Loucy (cell line): Measurements from ENCODE around the gene GPRC5A.

Source experiments
- H2AFZ ChIP-seq: fragments of 200-600 bp; sonication (generic); 2 replicates; pipeline ENCODE4 v1.6.0; 2016; ENCODE audit warnings: antibody characterized with exemption, mild to moderate bottlenecking, low read length, moderate library complexity
- H3F3A ChIP-seq: fragments of 200-600 bp; 2 replicates; pipeline ENCODE4 v1.6.0; 2016; ENCODE audit warnings: antibody characterized with exemption, low read depth, mild to moderate bottlenecking
- H3K27me3 ChIP-seq: fragments of 200-600 bp; sonication (generic); 2 replicates; pipeline ENCODE4 v1.6.1; 2014; ENCODE audit warnings: low read length, mild to moderate bottlenecking; ENCODE audit not compliant: insufficient read depth, poor library complexity, severe bottlenecking
- H3K36me3 ChIP-seq: fragments of 200-600 bp; sonication (generic); 2 replicates; pipeline ENCODE4 v1.6.1; 2016; ENCODE audit warnings: low read length; ENCODE audit not compliant: insufficient read depth
- H3K4me1 ChIP-seq: fragments of 200-600 bp; sonication (generic); 2 replicates; pipeline ENCODE4 v1.5.1; 2014; ENCODE audit warnings: low read length, mild to moderate bottlenecking; ENCODE audit not compliant: insufficient read depth, poor library complexity, severe bottlenecking
- H3K4me2 ChIP-seq: fragments of 200-600 bp; sonication (generic); 2 replicates; pipeline ENCODE4 v1.6.0; 2014; ENCODE audit warnings: antibody characterized with exemption, low read length, low read depth, mild to moderate bottlenecking; ENCODE audit not compliant: poor library complexity, severe bottlenecking
- H3K4me3 ChIP-seq: fragments of 200-600 bp; sonication (generic); 2 replicates; pipeline ENCODE4 v1.5.1; 2014; ENCODE audit warnings: low read length, mild to moderate bottlenecking, mixed read lengths; ENCODE audit not compliant: poor library complexity, severe bottlenecking
- H3K79me2 ChIP-seq: fragments of 200-600 bp; sonication (generic); 2 replicates; pipeline ENCODE4 v1.6.1; 2014; ENCODE audit warnings: low read length; ENCODE audit not compliant: insufficient read depth
- H3K9ac ChIP-seq: fragments of 200-600 bp; sonication (generic); 2 replicates; pipeline ENCODE4 v1.6.0; 2014; ENCODE audit warnings: mild to moderate bottlenecking, low read depth, low read length, moderate library complexity; ENCODE audit not compliant: poor library complexity, severe bottlenecking
- H3K9me2 ChIP-seq: fragments of 200-600 bp; sonication (generic); replicated peaks from 2 replicates; pipeline ENCODE4 v1.6.1; 2016; ENCODE audit warnings: low read depth, low read length, mixed read lengths
- H3K9me3 ChIP-seq: fragments of 200-600 bp; sonication (generic); 2 replicates; pipeline ENCODE4 v1.6.1; 2014; ENCODE audit warnings: mild to moderate bottlenecking, antibody characterized with exemption, low read length, low read depth; ENCODE audit not compliant: insufficient read depth
- H4K20me1 ChIP-seq: fragments of 200-600 bp; sonication (generic); 2 replicates; pipeline ENCODE4 v1.6.0; 2014; ENCODE audit warnings: antibody characterized with exemption, low read length, mild to moderate bottlenecking; ENCODE audit not compliant: insufficient read depth, poor library complexity, severe bottlenecking
- EZH2phosphoT487 ChIP-seq: fragments of 200-600 bp; IDR thresholded peaks from 2 replicates; pipeline ENCODE4 v1.6.1; 2018; ENCODE audit warnings: antibody characterized with exemption, mild to moderate bottlenecking, moderate library complexity, borderline replicate concordance
- TF ChIP-seq, protein P1 (sequence below): fragments of 200-600 bp; sonication (generic); conservative IDR thresholded peaks from 2 replicates; pipeline ENCODE4 v1.5.1; 2014; ENCODE audit warnings: mild to moderate bottlenecking, antibody characterized with exemption, low read length

GPRC5A gene

DNA sequence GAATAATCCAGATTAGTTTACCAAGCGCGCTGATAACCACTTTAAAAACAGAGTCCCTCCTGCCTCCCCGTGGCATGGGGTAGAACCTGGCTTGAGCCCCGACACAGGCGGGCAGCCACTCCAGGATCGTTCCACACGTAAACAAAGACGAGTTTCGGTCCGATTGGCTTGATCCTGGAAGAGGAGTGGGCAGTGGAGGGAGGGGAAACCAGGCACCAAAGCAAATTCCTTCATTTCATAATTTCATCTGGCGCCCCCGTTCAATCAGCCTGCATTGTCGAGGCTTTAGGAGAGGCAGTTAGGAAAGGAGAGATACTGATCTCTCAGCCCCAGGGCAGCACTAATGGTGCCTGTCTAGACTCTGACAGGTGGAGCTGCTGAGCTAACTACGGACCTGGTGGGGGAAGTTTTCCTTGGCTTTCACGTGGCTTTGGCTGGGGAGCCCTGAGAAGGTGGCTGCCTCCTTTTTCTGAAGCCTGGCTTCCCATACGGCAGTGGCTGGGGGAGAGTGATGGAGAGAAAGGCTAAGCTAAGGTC lies 751 bp upstream of the GPRC5A start:
- no peaks in the 10 kb centered on the region for H3K79me2 ChIP-seq
- no peak overlapping the region for H3K4me2 ChIP-seq
- no peaks in the 10 kb centered on the region for H3K9me2 ChIP-seq
- H4K20me1 ChIP-seq, result no peaks in the 10 kb centered on the region
- no peak overlapping the region for H3K9ac ChIP-seq
- TF ChIP-seq EZH2phosphoT487, result no peak
- TF ChIP-seq, protein P1, sequence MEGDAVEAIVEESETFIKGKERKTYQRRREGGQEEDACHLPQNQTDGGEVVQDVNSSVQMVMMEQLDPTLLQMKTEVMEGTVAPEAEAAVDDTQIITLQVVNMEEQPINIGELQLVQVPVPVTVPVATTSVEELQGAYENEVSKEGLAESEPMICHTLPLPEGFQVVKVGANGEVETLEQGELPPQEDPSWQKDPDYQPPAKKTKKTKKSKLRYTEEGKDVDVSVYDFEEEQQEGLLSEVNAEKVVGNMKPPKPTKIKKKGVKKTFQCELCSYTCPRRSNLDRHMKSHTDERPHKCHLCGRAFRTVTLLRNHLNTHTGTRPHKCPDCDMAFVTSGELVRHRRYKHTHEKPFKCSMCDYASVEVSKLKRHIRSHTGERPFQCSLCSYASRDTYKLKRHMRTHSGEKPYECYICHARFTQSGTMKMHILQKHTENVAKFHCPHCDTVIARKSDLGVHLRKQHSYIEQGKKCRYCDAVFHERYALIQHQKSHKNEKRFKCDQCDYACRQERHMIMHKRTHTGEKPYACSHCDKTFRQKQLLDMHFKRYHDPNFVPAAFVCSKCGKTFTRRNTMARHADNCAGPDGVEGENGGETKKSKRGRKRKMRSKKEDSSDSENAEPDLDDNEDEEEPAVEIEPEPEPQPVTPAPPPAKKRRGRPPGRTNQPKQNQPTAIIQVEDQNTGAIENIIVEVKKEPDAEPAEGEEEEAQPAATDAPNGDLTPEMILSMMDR, result no peak
- no peaks in the 10 kb centered on the region for H3K4me1 ChIP-seq
- H3K9me3 ChIP-seq, result no peaks in the 10 kb centered on the region
- H3K4me3 ChIP-seq, result no peak overlapping the region
- no peak overlapping the region for H2AFZ ChIP-seq
- H3K27me3 ChIP-seq, result no peaks in the 10 kb centered on the region
- H3K36me3 ChIP-seq, result no peaks in the 10 kb centered on the region
- no peaks in the 10 kb centered on the region for H3F3A ChIP-seq

DNA sequence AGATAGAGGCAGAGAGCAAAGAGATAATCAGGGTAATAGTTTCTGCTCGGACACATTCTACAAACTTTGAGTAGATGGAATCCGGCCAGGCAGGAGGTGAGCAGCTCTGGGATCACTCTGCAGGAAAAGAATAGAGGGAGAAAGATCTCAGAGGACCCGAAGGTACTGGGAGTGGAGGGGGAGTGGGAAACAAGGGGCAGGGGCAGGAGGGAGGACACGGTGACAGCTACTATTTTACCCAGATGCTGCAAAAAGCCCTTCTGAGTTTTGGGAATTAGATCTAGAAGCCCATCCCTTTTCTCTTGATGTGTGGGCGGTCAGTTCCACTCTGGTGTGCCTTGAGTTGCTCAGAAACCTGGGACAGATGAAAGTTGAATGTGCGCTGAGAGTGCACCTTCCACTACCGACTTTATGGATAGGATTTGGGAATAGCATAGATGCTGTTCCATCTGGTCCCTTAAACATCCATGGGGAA lies 556 bp downstream of the GPRC5A start:
- Histone ChIP-seq H3K4me3 (no peak overlapping the region), H3K9me2 (no peaks in the 10 kb centered on the region), H3K4me2 (no peak overlapping the region), H3K9me3 (no peaks in the 10 kb centered on the region), H2AFZ (no peak overlapping the region), H3K36me3 (no peaks in the 10 kb centered on the region), H3K79me2 (no peaks in the 10 kb centered on the region), H4K20me1 (no peaks in the 10 kb centered on the region), H3K9ac (no peak overlapping the region), H3K27me3 (no peaks in the 10 kb centered on the region), H3F3A (no peaks in the 10 kb centered on the region), H3K4me1 (no peaks in the 10 kb centered on the region)
- TF ChIP-seq, protein P1, result no peak
- TF ChIP-seq EZH2phosphoT487, result no peak

DNA sequence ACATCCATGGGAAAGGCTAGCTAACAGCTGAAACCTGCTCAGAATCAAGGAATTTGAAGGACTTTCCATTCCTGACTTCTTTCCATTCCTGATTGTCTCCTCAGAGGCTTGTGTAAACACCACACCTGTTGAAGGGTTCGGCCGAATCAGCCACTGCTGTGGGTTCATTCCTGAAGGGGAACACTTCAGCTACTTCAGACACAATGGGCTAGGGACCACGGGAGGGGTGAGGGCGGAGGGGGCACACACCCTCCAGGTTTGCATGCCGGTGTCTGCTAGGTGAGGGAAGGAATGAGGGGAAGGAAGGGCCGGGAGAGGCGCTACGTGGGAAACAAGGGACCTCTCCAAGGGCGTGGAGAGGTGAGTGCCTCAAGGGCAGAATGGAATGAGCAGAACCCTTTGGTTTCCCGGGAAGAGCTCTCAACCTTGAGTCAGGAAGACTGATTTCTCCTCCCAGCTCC lies 1.3 kb downstream of the GPRC5A start:
- no peaks in the 10 kb centered on the region for H3K79me2 ChIP-seq

More for the DNA sequence above, 1.3 kb downstream of the GPRC5A start:
- no peak overlapping the region for H3K4me3 ChIP-seq
- TF ChIP-seq, protein P1, result no peak
- TF ChIP-seq EZH2phosphoT487, result no peak
- H3F3A ChIP-seq, result no peaks in the 10 kb centered on the region
- no peaks in the 10 kb centered on the region for H3K36me3 ChIP-seq
- H3K4me1 ChIP-seq, result no peaks in the 10 kb centered on the region
- H2AFZ ChIP-seq, result no peak overlapping the region
- H3K9ac ChIP-seq, result no peak overlapping the region
- H3K27me3 ChIP-seq, result no peaks in the 10 kb centered on the region
- no peaks in the 10 kb centered on the region for H3K9me3 ChIP-seq
- no peaks in the 10 kb centered on the region for H3K9me2 ChIP-seq
- H3K4me2 ChIP-seq, result no peak overlapping the region
- no peaks in the 10 kb centered on the region for H4K20me1 ChIP-seq
